Gastroesophageal sphincter (tissue), 4 donors: ENCODE results near the gene RNF152. TPM values are rescaled to one million over a fixed set of nuclear protein-coding genes. Genes with fewer than 3 reads are reported as not detected.

Experiments
- ATAC-seq: fragments of 150-250 bp; one replicate; pipeline ENCODE4 v1.9.1; 2016; ENCODE audit warnings: mild to moderate bottlenecking, moderate library complexity
- H3K27ac ChIP-seq, 4 donors: fragments of 200-600 bp; sonication (generic) in 3 of 4; 1 replicate in 3 of 4; 2 replicates in 1 of 4; pipeline ENCODE4 v1.5.1; 2016 to 2019
- H3K27me3 ChIP-seq: fragments of 200-600 bp; sonication (generic); one replicate; pipeline ENCODE4 v1.5.1; 2019
- H3K36me3 ChIP-seq, 2 donors: fragments of 200-600 bp; sonication (generic); one replicate each; pipeline ENCODE4 v1.5.1; 2019; ENCODE audit warnings: control low read depth in 1 of 2
- H3K4me1 ChIP-seq, 3 donors: fragments of 200-600 bp; sonication (generic); 1 replicate in 2 of 3; 2 replicates in 1 of 3; pipeline ENCODE4 v1.5.1; 2016 to 2019; ENCODE audit warnings: control low read depth in 2 of 3
- H3K4me3 ChIP-seq, 2 donors: fragments of 200-600 bp; sonication (generic); one replicate each; pipeline ENCODE4 v1.5.1; 2019; ENCODE audit warnings: mild to moderate bottlenecking in 1 of 2, moderate library complexity in 1 of 2
- H3K9me3 ChIP-seq, 3 donors: fragments of 200-600 bp; sonication (generic); one replicate each; pipeline ENCODE4 v1.5.1; 2017 to 2019; ENCODE audit warnings: control low read depth in 2 of 3
- CTCF ChIP-seq, 4 experiments: fragments of 200-600 bp in 2 of 4; fragments of 450-650 bp in 2 of 4; sonication (generic) in 1 of 4; IDR thresholded peaks; one replicate each; pipeline ENCODE4 v1.5.1; 2017 to 2019; ENCODE audit warnings: antibody characterized with exemption in 4 of 4, mild to moderate bottlenecking in 2 of 4, moderate library complexity in 2 of 4
- EP300 ChIP-seq: sonication (generic); formaldehyde crosslinking; IDR thresholded peaks from one replicate; pipeline ENCODE4 v1.6.1; 2017; ENCODE audit warnings: antibody characterized with exemption, mild to moderate bottlenecking
- POLR2A ChIP-seq, 2 donors: fragments of 450-650 bp; IDR thresholded peaks; one replicate each; pipeline ENCODE4 v1.6.1; 2017; ENCODE audit warnings: antibody characterized with exemption in 2 of 2, mild to moderate bottlenecking in 2 of 2, moderate library complexity in 1 of 2
- POLR2AphosphoS5 ChIP-seq: sonication (generic); formaldehyde crosslinking; IDR thresholded peaks from one replicate; pipeline ENCODE4 v1.6.1; 2017; ENCODE audit warnings: antibody characterized with exemption
- WGBS, 2 donors: methylation state at CpG; one replicate each; pipeline ENCODE4 v1.1.5; 2018; ENCODE audit warnings: low coverage in 1 of 2; 5-methylcytosine and 5-hydroxymethylcytosine counted together
- total RNA-seq, 4 donors: library from RNA; depleted of rRNA; stranded (reverse); fragments of >200 nt; gene quantifications; one replicate each; pipeline ENCODE4 v1.1.0, GENCODE V29; 2016

Gene RNF152
- total RNA-seq, 4 donors from 2014 or later, result 9.0 to 11.2 (median 10.1) TPM

- no peak overlapping the region for H3K27ac ChIP-seq
These were observed 4.2 kb downstream of the RNF152 start for GRCh38 chr18:61888622-61889021.

GRCh38 chr18:61887838-61888237 is 5.0 kb downstream of the RNF152 start:
- H3K36me3 ChIP-seq, result no peaks in the 10 kb centered on the region
- H3K4me1 ChIP-seq, result peaks cover 0 to 6% (median 0%) of the 10 kb centered on the region in 3 donors
- ATAC-seq, result no peak
- H3K27ac ChIP-seq, result no peak overlapping the region
- no peaks in the 10 kb centered on the region for H3K9me3 ChIP-seq
- no peak overlapping the region for H3K4me3 ChIP-seq
- peaks cover 4% of the 10 kb centered on the region for H3K27me3 ChIP-seq
- WGBS, 2 donors, result 92 to 95% methylated on average over 6 of the region's 6 CpGs
- TF ChIP-seq EP300, result no peak
- no peak for TF ChIP-seq POLR2A (IDR thresholded peaks at IDR 0.05)
- TF ChIP-seq POLR2AphosphoS5, result no peak
- TF ChIP-seq CTCF (IDR thresholded peaks at IDR 0.05), result no peak

More at GRCh38 chr18:61888622-61889021, 4.2 kb downstream of the RNF152 start:
- peaks cover 6% of the 10 kb centered on the region for H3K27me3 ChIP-seq
- no peak overlapping the region for H3K4me3 ChIP-seq
- no peaks in the 10 kb centered on the region for H3K9me3 ChIP-seq
- ATAC-seq, result no peak
- H3K36me3 ChIP-seq, result no peaks in the 10 kb centered on the region
- WGBS, 2 donors, result 60 to 72% methylated on average over 4 to 5 of the region's 5 CpGs
- H3K4me1 ChIP-seq, result peaks cover 0 to 14% (median 0%) of the 10 kb centered on the region in 3 donors
- TF ChIP-seq EP300, result no peak

- no peak for TF ChIP-seq POLR2AphosphoS5
- no peak for TF ChIP-seq EP300
- TF ChIP-seq POLR2A (IDR thresholded peaks at IDR 0.05), result no peak
- no peak for TF ChIP-seq CTCF (IDR thresholded peaks at IDR 0.05)
- no peaks in the 10 kb centered on the region for H3K9me3 ChIP-seq
- H3K27ac ChIP-seq, result no peak overlapping the region
- H3K36me3 ChIP-seq, result no peaks in the 10 kb centered on the region
- 79% methylated on average over 2 of the region's 2 CpGs; no CpG with 5 or more reads in 1 of the 2 donors for WGBS, 2 donors
- no peaks in the 10 kb centered on the region for H3K4me1 ChIP-seq
- ATAC-seq, result no peak
- H3K27me3 ChIP-seq, result no peaks in the 10 kb centered on the region
- H3K4me3 ChIP-seq, result no peak overlapping the region
These were observed 9.3 kb downstream of the RNF152 start for GRCh38 chr18:61883547-61883946.

GRCh38 chr18:61882296-61883004 is 10.4 kb downstream of the RNF152 start:
- H3K4me1 ChIP-seq, result no peaks in the 10 kb centered on the region
- H3K9me3 ChIP-seq, result no peaks in the 10 kb centered on the region
- no peaks in the 10 kb centered on the region for H3K36me3 ChIP-seq
- H3K4me3 ChIP-seq, result no peak overlapping the region
- H3K27ac ChIP-seq, result no peak overlapping the region
- no peak for ATAC-seq
- H3K27me3 ChIP-seq, result no peaks in the 10 kb centered on the region
- TF ChIP-seq EP300, result no peak
- TF ChIP-seq POLR2AphosphoS5, result no peak
- TF ChIP-seq POLR2A (IDR thresholded peaks at IDR 0.05), result no peak
- no peak for TF ChIP-seq CTCF (IDR thresholded peaks at IDR 0.05)
- WGBS, 2 donors, result 81 to 92% methylated on average over 3 to 4 of the region's 4 CpGs

- Histone ChIP-seq H3K9me3 (no peaks in the 10 kb centered on the region), H3K27ac (no peak overlapping the region), H3K36me3 (no peaks in the 10 kb centered on the region), H3K27me3 (no peaks in the 10 kb centered on the region), H3K4me3 (no peak overlapping the region), H3K4me1 (no peaks in the 10 kb centered on the region)
- ATAC-seq, result no peak
- 81 to 85% methylated on average over 3 to 4 of the region's 4 CpGs for WGBS, 2 donors
- TF ChIP-seq POLR2AphosphoS5 (no peak), EP300 (no peak), POLR2A (IDR thresholded peaks at IDR 0.05) (no peak), CTCF (IDR thresholded peaks at IDR 0.05) (no peak)
These were observed 15.9 kb downstream of the RNF152 start for GRCh38 chr18:61876899-61877298.
